SK-N-MC (cell line): Measurements from ENCODE around the gene SERPINA1.

ENCODE experiments used
- DNase-seq: peaks from one replicate; pipeline ENCODE4 v3.0.0-alpha.2; 2011; ENCODE audit warnings: low read depth, low spot score
- H3K27ac ChIP-seq: fragments of 200-600 bp; sonication (generic); 2 replicates; pipeline ENCODE4 v1.5.1; 2016; ENCODE audit warnings: mixed run types
- H3K36me3 ChIP-seq: fragments of 200-600 bp; sonication (generic); 2 replicates; pipeline ENCODE4 v1.6.1; 2017; ENCODE audit warnings: antibody characterized with exemption, low read length, mixed read lengths; ENCODE audit not compliant: insufficient read depth
- H3K4me3 ChIP-seq: fragments of 200-600 bp; sonication (generic); 2 replicates; pipeline ENCODE4 v1.5.1; 2016
- H3K9ac ChIP-seq: fragments of 200-600 bp; sonication (generic); 2 replicates; pipeline ENCODE4 v1.8.0; 2017; ENCODE audit warnings: mixed run types, mixed read lengths; ENCODE audit not compliant: insufficient read length
- H3K9me3 ChIP-seq: fragments of 200-600 bp; sonication (generic); 2 replicates; pipeline ENCODE4 v1.6.1; 2017; ENCODE audit warnings: low read depth, mild to moderate bottlenecking, antibody characterized with exemption, low read length, moderate library complexity, mixed read lengths
- EZH2 ChIP-seq: fragments of 200-600 bp; sonication (generic); IDR thresholded peaks from one replicate; pipeline ENCODE4 v1.6.1; 2017; ENCODE audit warnings: antibody characterized with exemption
- FOXP2 ChIP-seq: optimal IDR thresholded peaks from 2 replicates; pipeline ENCODE3; 2011; ENCODE audit warnings: mild to moderate bottlenecking, moderate library complexity; ENCODE audit not compliant: insufficient read depth; ENCODE audit errors: extremely low read length, control extremely low read depth
- POLR2AphosphoS5 ChIP-seq: IDR thresholded peaks from 2 replicates; pipeline ENCODE4 v1.6.1; 2012; ENCODE audit warnings: mild to moderate bottlenecking, low read depth, low read length, borderline replicate concordance

Gene SERPINA1

GRCh38 chr14:94394581-94395207, 6.3 kb upstream of the SERPINA1 start:
- H3K9me3 ChIP-seq: no peaks in the 10 kb centered on the region
- H3K4me3 ChIP-seq: no peak overlapping the region
- no peak for TF ChIP-seq EZH2
- no peak for TF ChIP-seq FOXP2
- TF ChIP-seq POLR2AphosphoS5: no peak
- H3K27ac ChIP-seq: no peak overlapping the region
- no peaks in the 10 kb centered on the region for H3K36me3 ChIP-seq
- no peak for DNase-seq
- no peak overlapping the region for H3K9ac ChIP-seq

GRCh38 chr14:94394025-94394493, 5.7 kb upstream of the SERPINA1 start:
- no peak overlapping the region for H3K27ac ChIP-seq
- TF ChIP-seq EZH2: no peak
- no peak for TF ChIP-seq POLR2AphosphoS5
- no peak for TF ChIP-seq FOXP2
- H3K4me3 ChIP-seq: no peak overlapping the region
- no peak for DNase-seq
- H3K9me3 ChIP-seq: no peaks in the 10 kb centered on the region
- no peaks in the 10 kb centered on the region for H3K36me3 ChIP-seq
- no peak overlapping the region for H3K9ac ChIP-seq

- H3K9me3 ChIP-seq: no peaks in the 10 kb centered on the region
- no peak for TF ChIP-seq FOXP2
- no peak for TF ChIP-seq EZH2
- TF ChIP-seq POLR2AphosphoS5: no peak
- H3K9ac ChIP-seq: no peak overlapping the region
- H3K27ac ChIP-seq: no peak overlapping the region
- no peak for DNase-seq
- H3K36me3 ChIP-seq: no peaks in the 10 kb centered on the region
- no peak overlapping the region for H3K4me3 ChIP-seq
Measured at GRCh38 chr14:94393474-94393873, 5.1 kb upstream of the SERPINA1 start.

- Histone ChIP-seq H3K9ac (no peak overlapping the region), H3K9me3 (no peaks in the 10 kb centered on the region), H3K27ac (no peak overlapping the region), H3K4me3 (no peak overlapping the region), H3K36me3 (no peaks in the 10 kb centered on the region)
- no peak for DNase-seq
- TF ChIP-seq POLR2AphosphoS5 (no peak), FOXP2 (no peak), EZH2 (no peak)
Measured at GRCh38 chr14:94392510-94392935, 4.1 kb upstream of the SERPINA1 start.

- Histone ChIP-seq H3K9ac (no peak overlapping the region), H3K4me3 (no peak overlapping the region), H3K9me3 (no peaks in the 10 kb centered on the region), H3K27ac (no peak overlapping the region), H3K36me3 (no peaks in the 10 kb centered on the region)
- TF ChIP-seq FOXP2 (no peak), EZH2 (no peak), POLR2AphosphoS5 (no peak)
- no peak for DNase-seq
Measured at GRCh38 chr14:94391281-94391975, 3.0 kb upstream of the SERPINA1 start.

GRCh38 chr14:94390372-94391086, 2.1 kb upstream of the SERPINA1 start:
- H3K27ac ChIP-seq: no peak overlapping the region
- TF ChIP-seq EZH2 (no peak), POLR2AphosphoS5 (no peak), FOXP2 (no peak)
- H3K9ac ChIP-seq: no peak overlapping the region
- H3K36me3 ChIP-seq: no peaks in the 10 kb centered on the region
- no peak for DNase-seq
- H3K9me3 ChIP-seq: no peaks in the 10 kb centered on the region
- no peak overlapping the region for H3K4me3 ChIP-seq

- TF ChIP-seq EZH2: no peak
- no peak for TF ChIP-seq FOXP2
- no peak for TF ChIP-seq POLR2AphosphoS5
- H3K4me3 ChIP-seq: no peak overlapping the region
- no peaks in the 10 kb centered on the region for H3K36me3 ChIP-seq
- no peak overlapping the region for H3K9ac ChIP-seq
- no peaks in the 10 kb centered on the region for H3K9me3 ChIP-seq
- DNase-seq: no peak
- no peak overlapping the region for H3K27ac ChIP-seq
Measured at GRCh38 chr14:94389731-94390371, 1.4 kb upstream of the SERPINA1 start.

- H3K36me3 ChIP-seq: no peaks in the 10 kb centered on the region
- no peak overlapping the region for H3K4me3 ChIP-seq
- H3K9ac ChIP-seq: no peak overlapping the region
- H3K27ac ChIP-seq: no peak overlapping the region
- no peak for TF ChIP-seq POLR2AphosphoS5
- no peak for TF ChIP-seq FOXP2
- TF ChIP-seq EZH2: no peak
- no peak for DNase-seq
- H3K9me3 ChIP-seq: no peaks in the 10 kb centered on the region
Measured at GRCh38 chr14:94389104-94389469, 685 bp upstream of the SERPINA1 start.
